WTC11 (cell line): ENCODE data around the gene ARHGAP22. TPM values are rescaled to one million over a fixed set of nuclear protein-coding genes. Genes with fewer than 3 reads are reported as not detected.

Source experiments
- ATAC-seq: fragments of 200-7000 bp; cut with Tn5 transposase; 2 replicates; pipeline ENCODE4 v1.10.0; 2021; ENCODE audit warnings: mild to moderate bottlenecking, moderate library complexity
- CTCF ChIA-PET: fragments of 300-600 bp; sonication (Branson Sonifier 250); formaldehyde crosslinking; loops from one replicate; lab custom pipeline; 2021; ENCODE audit warnings: antibody characterized with exemption; lab: Charles Lee
- POLR2A ChIA-PET: fragments of 350-600 bp; sonication (Branson Sonifier 250); formaldehyde crosslinking; loops from one replicate; lab custom pipeline; 2021; ENCODE audit warnings: antibody characterized with exemption; lab: Charles Lee
- DNase-seq: peaks from one replicate; pipeline ENCODE4 v3.0.0; 2021; ENCODE audit warnings: low spot score
- H3K27ac Mint-ChIP-seq: 2 replicates; pipeline ENCODE4 v1.8.0; 2021; ENCODE audit warnings: mixed read lengths
- H3K27me3 Mint-ChIP-seq: 2 replicates; pipeline ENCODE4 v1.8.0; 2021; ENCODE audit warnings: low read depth, mild to moderate bottlenecking, moderate library complexity, mixed read lengths
- H3K36me3 Mint-ChIP-seq: 2 replicates; pipeline ENCODE4 v1.8.0; 2021; ENCODE audit warnings: mixed read lengths
- H3K4me1 Mint-ChIP-seq: 2 replicates; pipeline ENCODE4 v1.8.0; 2022; ENCODE audit warnings: mixed read lengths
- H3K4me3 Mint-ChIP-seq: 2 replicates; pipeline ENCODE4 v1.8.0; 2021; ENCODE audit warnings: mild to moderate bottlenecking, moderate library complexity, mixed read lengths
- H3K9me3 Mint-ChIP-seq: 2 replicates; pipeline ENCODE4 v1.8.0; 2021; ENCODE audit warnings: mixed read lengths
- ATF3 ChIP-seq: sonication (generic); formaldehyde crosslinking; conservative IDR thresholded peaks from 2 replicates; pipeline ENCODE4 v1.8.1; 2022; ENCODE audit warnings: mild to moderate bottlenecking, missing genetic modification reagents
- E2F4 ChIP-seq: sonication (generic); formaldehyde crosslinking; IDR thresholded peaks from 2 replicates; pipeline ENCODE4 v1.8.1; 2022; ENCODE audit warnings: low read depth, mild to moderate bottlenecking, moderate library complexity, missing genetic modification reagents, borderline replicate concordance
- EMX1 ChIP-seq: fragments of 250-450 bp; sonication (Bioruptor Pico); IDR thresholded peaks from 2 replicates; pipeline ENCODE4 v1.8.0; 2021; ENCODE audit warnings: mild to moderate bottlenecking
- FOXK1 ChIP-seq: sonication (generic); formaldehyde crosslinking; IDR thresholded peaks from 2 replicates; pipeline ENCODE4 v1.8.0; 2022; ENCODE audit warnings: mild to moderate bottlenecking, moderate library complexity, missing genetic modification reagents
- GABPB1 ChIP-seq: sonication (generic); formaldehyde crosslinking; IDR thresholded peaks from 2 replicates; pipeline ENCODE4 v1.8.1; 2023; ENCODE audit warnings: mild to moderate bottlenecking, missing genetic modification reagents
- IRF1 ChIP-seq: sonication (generic); formaldehyde crosslinking; IDR thresholded peaks from 2 replicates; pipeline ENCODE4 v1.8.0; 2023; ENCODE audit warnings: missing genetic modification reagents
- JAZF1 ChIP-seq: fragments of 250-450 bp; sonication (Bioruptor Pico); IDR thresholded peaks from 2 replicates; pipeline ENCODE4 v1.9.0; 2021; ENCODE audit warnings: moderate library complexity, mild to moderate bottlenecking, inconsistent platforms
- KAT7 ChIP-seq: sonication (generic); formaldehyde crosslinking; IDR thresholded peaks from 2 replicates; pipeline ENCODE4 v1.8.1; 2023; ENCODE audit warnings: missing genetic modification reagents, mild to moderate bottlenecking, borderline replicate concordance
- MLX ChIP-seq: sonication (generic); formaldehyde crosslinking; IDR thresholded peaks from 2 replicates; pipeline ENCODE4 v1.8.1; 2023; ENCODE audit warnings: mild to moderate bottlenecking, missing genetic modification reagents, moderate library complexity
- NFATC4 ChIP-seq: fragments of 250-450 bp; sonication (Bioruptor Pico); IDR thresholded peaks from 2 replicates; pipeline ENCODE4 v1.9.0; 2021; ENCODE audit warnings: mild to moderate bottlenecking
- NFE2L1 ChIP-seq: sonication (generic); formaldehyde crosslinking; IDR thresholded peaks from 2 replicates; pipeline ENCODE4 v1.8.1; 2023; ENCODE audit warnings: missing genetic modification reagents
- NR3C1 ChIP-seq: sonication (generic); formaldehyde crosslinking; conservative IDR thresholded peaks from 2 replicates; pipeline ENCODE4 v1.8.1; 2023; ENCODE audit warnings: low read depth, mild to moderate bottlenecking, missing genetic modification reagents
- PRDM15 ChIP-seq: sonication (generic); formaldehyde crosslinking; IDR thresholded peaks from 2 replicates; pipeline ENCODE4 v1.8.0; 2022; ENCODE audit warnings: missing genetic modification reagents
- PREB ChIP-seq: sonication (generic); formaldehyde crosslinking; IDR thresholded peaks from 2 replicates; pipeline ENCODE4 v1.8.1; 2022; ENCODE audit warnings: mild to moderate bottlenecking, missing genetic modification reagents, moderate library complexity, borderline replicate concordance
- PRRX2 ChIP-seq: fragments of 250-450 bp; sonication (Bioruptor Pico); IDR thresholded peaks from 2 replicates; pipeline ENCODE4 v1.8.0; 2021; ENCODE audit warnings: mild to moderate bottlenecking
- TP53 ChIP-seq: sonication (generic); formaldehyde crosslinking; IDR thresholded peaks from 2 replicates; pipeline ENCODE4 v1.8.1; 2023; ENCODE audit warnings: mild to moderate bottlenecking, missing genetic modification reagents
- ZBTB21 ChIP-seq: sonication (generic); formaldehyde crosslinking; IDR thresholded peaks from 2 replicates; pipeline ENCODE4 v1.8.1; 2023; ENCODE audit warnings: mild to moderate bottlenecking, missing genetic modification reagents, borderline replicate concordance
- ZNF138 ChIP-seq: sonication (generic); formaldehyde crosslinking; conservative IDR thresholded peaks from 2 replicates; pipeline ENCODE4 v1.8.1; 2022; ENCODE audit warnings: mild to moderate bottlenecking, moderate library complexity, missing genetic modification reagents
- ZNF281 ChIP-seq: sonication (generic); formaldehyde crosslinking; IDR thresholded peaks from 2 replicates; pipeline ENCODE4 v1.8.0; 2023; ENCODE audit warnings: mild to moderate bottlenecking, missing genetic modification reagents
- ZNF423 ChIP-seq: fragments of 250-450 bp; sonication (Bioruptor Pico); IDR thresholded peaks from 2 replicates; pipeline ENCODE4 v2.1.2; 2022; ENCODE audit warnings: mild to moderate bottlenecking, moderate library complexity
- ZNF512 ChIP-seq: sonication (generic); formaldehyde crosslinking; IDR thresholded peaks from 2 replicates; pipeline ENCODE4 v1.8.1; 2022; ENCODE audit warnings: missing genetic modification reagents, borderline replicate concordance
- ZNF671 ChIP-seq: fragments of 250-450 bp; sonication (Bioruptor Pico); IDR thresholded peaks from 2 replicates; pipeline ENCODE4 v1.8.0; 2021; ENCODE audit warnings: mild to moderate bottlenecking
- total RNA-seq: library from RNA; stranded (reverse); gene quantifications from 3 replicates; pipeline ENCODE4 v1.2.3, GENCODE V29; 2021

ARHGAP22 gene
- total RNA-seq, 1 experiment from 2014 or later = 8.6 TPM

GRCh38 chr10:48520184-48520506 is 84.7 kb downstream of the ARHGAP22 start:
- Mint-ChIP-seq H3K9me3 (peaks cover 12% of the 10 kb centered on the region), H3K27ac (no peak overlapping the region), H3K36me3 (peaks cover 11% of the 10 kb centered on the region), H3K4me1 (peaks cover 31% of the 10 kb centered on the region), H3K4me3 (no peak overlapping the region), H3K27me3 (peaks cover 7% of the 10 kb centered on the region; the same call in 1 of the 2 replicates)
- no peak for ATAC-seq
- ChIA-PET POLR2A (no interaction called here), CTCF (interaction anchor here (0.5 to 2.7 kb wide), 4 partner anchors 16 to 136 kb away, joined by 3 to 12 read pairs (median 6); no protein-coding TSS in a partner anchor)
- TF ChIP-seq GABPB1 (no peak), PREB (CRISPR knock-in tag) (no peak), IRF1 (CRISPR knock-in tag) (no peak), ZNF138 (CRISPR knock-in tag) (no peak), ZNF281 (CRISPR knock-in tag) (no peak), JAZF1 (CRISPR knock-in tag) (no peak), NFE2L1 (CRISPR knock-in tag) (no peak), PRDM15 (CRISPR knock-in tag) (no peak), ZBTB21 (CRISPR knock-in tag) (no peak), NFATC4 (CRISPR knock-in tag) (no peak), MLX (CRISPR knock-in tag) (no peak), ZNF671 (CRISPR knock-in tag) (no peak), NR3C1 (no peak), KAT7 (CRISPR knock-in tag) (no peak)
- no peak for DNase-seq

- no peak for ATAC-seq
- H3K36me3 Mint-ChIP-seq = peaks cover 16% of the 10 kb centered on the region
- peaks cover 31% of the 10 kb centered on the region for H3K4me1 Mint-ChIP-seq
- TF ChIP-seq E2F4 (CRISPR knock-in tag) = no peak
- no peak for TF ChIP-seq IRF1 (CRISPR knock-in tag)
- TF ChIP-seq EMX1 (CRISPR knock-in tag) = no peak
- no peak for TF ChIP-seq ZNF423 (CRISPR knock-in tag)
- TF ChIP-seq TP53 (CRISPR knock-in tag) = no peak
- no peak for TF ChIP-seq ATF3 (CRISPR knock-in tag)
- no peak for TF ChIP-seq ZNF512
- no peak for TF ChIP-seq FOXK1 (CRISPR knock-in tag)
- TF ChIP-seq PRRX2 (CRISPR knock-in tag) = no peak
These were observed 85.2 kb downstream of the ARHGAP22 start for GRCh38 chr10:48519481-48520183.

More at GRCh38 chr10:48519481-48520183, 85.2 kb downstream of the ARHGAP22 start:
- H3K9me3 Mint-ChIP-seq = peaks cover 18% of the 10 kb centered on the region
- DNase-seq = no peak
- ChIA-PET CTCF (interaction anchor here (0.5 to 2.7 kb wide), 4 partner anchors 17 to 136 kb away, joined by 3 to 12 read pairs (median 6); no protein-coding TSS in a partner anchor), POLR2A (no interaction called here)
- peaks cover 2% of the 10 kb centered on the region; the same call in 1 of the 2 replicates for H3K27me3 Mint-ChIP-seq
- H3K27ac Mint-ChIP-seq = peak overlapping the region; percentile 65; the same call in 1 of the 2 replicates
- H3K4me3 Mint-ChIP-seq = no peak overlapping the region
